ENCODE results near the gene PTPRM. TPM values are rescaled to one million over a fixed set of nuclear protein-coding genes. Genes with fewer than 3 reads are reported as not detected.

PTPRM gene
- total RNA-seq, 1 experiment from 2014 or later = not detected

DNA sequence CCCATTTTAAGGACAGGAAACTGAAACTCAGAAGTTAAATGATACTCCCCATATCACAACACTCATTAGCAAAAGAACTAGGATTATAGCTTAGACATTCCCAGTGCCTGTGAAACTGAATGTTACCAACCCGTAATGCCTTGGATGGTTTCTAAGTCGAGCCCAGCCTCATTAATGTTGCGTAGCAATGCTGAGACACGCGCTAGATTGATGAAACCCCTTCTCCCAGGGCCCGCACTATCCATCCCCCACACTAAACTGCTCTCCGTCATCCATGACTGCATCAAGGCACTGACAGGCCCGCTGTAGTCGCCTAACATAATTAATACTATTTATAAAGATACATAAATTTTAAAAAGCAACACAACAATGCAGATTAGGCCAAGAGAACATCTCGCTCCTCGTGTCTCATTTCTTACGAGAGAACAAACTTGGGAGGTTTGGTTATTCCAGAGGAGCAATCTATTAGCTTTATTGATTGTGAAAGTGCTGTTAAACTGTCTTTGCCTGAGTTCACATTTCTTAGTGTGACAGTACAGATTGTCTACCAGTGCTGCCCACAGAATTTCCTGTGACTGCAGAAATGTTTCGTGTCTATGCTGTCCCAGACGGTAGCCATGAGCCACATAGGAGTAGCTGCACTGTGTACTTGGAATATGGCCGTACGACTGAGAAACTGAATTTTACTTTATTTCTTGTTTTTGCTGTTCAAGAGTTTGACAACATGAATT lies 729.9 kb downstream of the PTPRM start:
- Histone ChIP-seq H3K27ac (ENCODE audit: low read depth, low read length, poor library complexity, severe bottlenecking) (no peak overlapping the region), H3K27me3 (replicated peaks; ENCODE audit: insufficient read depth, low read depth, low read length, poor library complexity) (peaks cover 6% of the 10 kb centered on the region), H3K4me3 (ENCODE audit: low read depth, low read length, poor library complexity, severe bottlenecking) (no peak overlapping the region), H3K9me3 (ENCODE audit: low read depth, low read length, poor library complexity, severe bottlenecking) (no peaks in the 10 kb centered on the region), H3K4me1 (ENCODE audit: insufficient read depth, low read length, poor library complexity, severe bottlenecking) (no peaks in the 10 kb centered on the region), H3K36me3 (ENCODE audit: insufficient read depth, low read length, poor library complexity, severe bottlenecking) (no peaks in the 10 kb centered on the region)
- intact Hi-C loops (cut with micrococcal nuclease; ENCODE audit: unreplicated experiment) = no loop called here
- no peak for DNase-seq (ENCODE audit: low spot score)
- BruUV-seq (replicated peaks) = no TSS peak
- POLR2A ChIA-PET (ENCODE audit: low non-redundant PET) = no interaction called here
- CTCF ChIA-PET = no interaction called here
- TF ChIP-seq, protein P1, sequence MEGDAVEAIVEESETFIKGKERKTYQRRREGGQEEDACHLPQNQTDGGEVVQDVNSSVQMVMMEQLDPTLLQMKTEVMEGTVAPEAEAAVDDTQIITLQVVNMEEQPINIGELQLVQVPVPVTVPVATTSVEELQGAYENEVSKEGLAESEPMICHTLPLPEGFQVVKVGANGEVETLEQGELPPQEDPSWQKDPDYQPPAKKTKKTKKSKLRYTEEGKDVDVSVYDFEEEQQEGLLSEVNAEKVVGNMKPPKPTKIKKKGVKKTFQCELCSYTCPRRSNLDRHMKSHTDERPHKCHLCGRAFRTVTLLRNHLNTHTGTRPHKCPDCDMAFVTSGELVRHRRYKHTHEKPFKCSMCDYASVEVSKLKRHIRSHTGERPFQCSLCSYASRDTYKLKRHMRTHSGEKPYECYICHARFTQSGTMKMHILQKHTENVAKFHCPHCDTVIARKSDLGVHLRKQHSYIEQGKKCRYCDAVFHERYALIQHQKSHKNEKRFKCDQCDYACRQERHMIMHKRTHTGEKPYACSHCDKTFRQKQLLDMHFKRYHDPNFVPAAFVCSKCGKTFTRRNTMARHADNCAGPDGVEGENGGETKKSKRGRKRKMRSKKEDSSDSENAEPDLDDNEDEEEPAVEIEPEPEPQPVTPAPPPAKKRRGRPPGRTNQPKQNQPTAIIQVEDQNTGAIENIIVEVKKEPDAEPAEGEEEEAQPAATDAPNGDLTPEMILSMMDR (conservative IDR thresholded peaks at IDR 0.05; ENCODE audit: low read depth, low read length) = no peak
- TF ChIP-seq EZH2 (IDR thresholded peaks at IDR 0.05; ENCODE audit: borderline replicate concordance, low read depth, low read length, poor library complexity, severe bottlenecking) = no peak

DNA sequence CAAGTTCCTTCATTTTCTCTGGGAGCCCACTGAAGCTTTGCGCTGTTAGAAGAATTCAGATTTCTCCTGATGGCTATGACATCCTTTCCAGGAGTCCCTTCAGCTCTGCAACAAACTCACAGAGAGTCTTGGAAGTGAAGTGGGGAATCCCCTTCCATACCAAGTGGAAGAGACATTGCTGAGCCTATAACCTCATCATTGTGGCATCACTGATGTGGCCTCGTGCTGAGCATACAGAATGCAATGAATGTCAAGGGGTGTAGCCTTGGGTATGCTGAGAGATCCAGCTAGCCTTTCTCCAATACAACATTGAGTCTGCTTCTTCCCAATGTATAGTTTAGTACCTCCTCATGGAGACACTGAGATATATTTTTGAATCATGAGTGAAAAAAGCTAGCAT lies 731.1 kb downstream of the PTPRM start:
- Histone ChIP-seq H3K27me3 (replicated peaks; ENCODE audit: insufficient read depth, low read depth, low read length, poor library complexity) (peaks cover 6% of the 10 kb centered on the region), H3K27ac (ENCODE audit: low read depth, low read length, poor library complexity, severe bottlenecking) (no peak overlapping the region), H3K36me3 (ENCODE audit: insufficient read depth, low read length, poor library complexity, severe bottlenecking) (no peaks in the 10 kb centered on the region), H3K4me1 (ENCODE audit: insufficient read depth, low read length, poor library complexity, severe bottlenecking) (no peaks in the 10 kb centered on the region), H3K9me3 (ENCODE audit: low read depth, low read length, poor library complexity, severe bottlenecking) (no peaks in the 10 kb centered on the region), H3K4me3 (ENCODE audit: low read depth, low read length, poor library complexity, severe bottlenecking) (no peak overlapping the region)
- TF ChIP-seq EZH2 (IDR thresholded peaks at IDR 0.05; ENCODE audit: borderline replicate concordance, low read depth, low read length, poor library complexity, severe bottlenecking) = no peak
- ChIA-PET POLR2A (ENCODE audit: low non-redundant PET) (no interaction called here), CTCF (no interaction called here)
- intact Hi-C loops (cut with micrococcal nuclease; ENCODE audit: unreplicated experiment) = no loop called here
- DNase-seq (ENCODE audit: low spot score) = no peak
- no TSS peak for BruUV-seq (replicated peaks)

DNA sequence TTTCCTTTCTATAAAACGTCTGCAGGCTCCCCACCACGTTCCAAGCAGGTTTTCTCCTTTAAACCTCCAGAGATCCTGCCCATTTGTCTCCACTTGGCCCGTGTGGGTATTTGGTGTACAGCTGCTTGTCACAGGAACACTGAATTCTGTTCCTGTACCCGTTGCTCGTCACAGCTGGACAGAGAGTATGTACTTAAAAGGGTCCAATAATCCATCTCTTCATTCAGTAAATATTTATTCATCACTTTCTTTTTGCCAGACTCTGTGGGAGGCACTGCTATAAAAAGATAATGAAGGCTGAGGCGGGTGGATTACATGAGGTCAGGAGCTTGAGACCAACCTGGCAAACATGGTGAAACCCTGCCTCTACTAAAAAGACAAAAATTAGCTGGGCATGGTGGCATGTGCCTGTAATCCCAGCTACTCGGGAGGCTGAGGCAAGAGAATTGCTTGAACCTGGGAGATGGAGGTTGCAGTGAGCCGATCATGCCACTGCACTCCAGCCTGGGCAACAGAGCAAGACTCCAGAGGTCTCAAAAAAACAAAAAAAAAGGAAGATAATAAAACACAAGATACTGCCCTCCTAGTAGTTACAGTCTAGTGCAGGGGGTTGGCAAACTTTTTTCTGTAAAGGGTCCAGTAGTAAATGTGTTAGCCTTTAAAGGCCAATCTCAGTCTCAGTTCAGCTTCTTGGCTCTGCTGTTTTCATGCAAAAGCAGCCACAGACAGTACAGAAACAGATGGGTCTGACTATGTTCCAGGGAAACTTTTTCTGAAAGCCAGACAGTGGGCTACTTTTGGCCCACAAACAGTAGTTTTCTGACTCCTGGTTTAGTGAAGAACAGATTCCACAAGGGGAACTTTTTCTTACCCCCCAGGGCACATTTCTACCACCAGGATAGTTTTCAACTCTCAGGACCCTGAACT lies 732.2 kb downstream of the PTPRM start:
- TF ChIP-seq EZH2 (IDR thresholded peaks at IDR 0.05; ENCODE audit: borderline replicate concordance, low read depth, low read length, poor library complexity, severe bottlenecking) = no peak
- TF ChIP-seq, protein P1 (conservative IDR thresholded peaks at IDR 0.05; ENCODE audit: low read depth, low read length) = no peak
- intact Hi-C loops (cut with micrococcal nuclease; ENCODE audit: unreplicated experiment) = no loop called here
- Histone ChIP-seq H3K36me3 (ENCODE audit: insufficient read depth, low read length, poor library complexity, severe bottlenecking) (no peaks in the 10 kb centered on the region), H3K9me3 (ENCODE audit: low read depth, low read length, poor library complexity, severe bottlenecking) (no peaks in the 10 kb centered on the region), H3K4me3 (ENCODE audit: low read depth, low read length, poor library complexity, severe bottlenecking) (no peak overlapping the region), H3K27me3 (replicated peaks; ENCODE audit: insufficient read depth, low read depth, low read length, poor library complexity) (peaks cover 6% of the 10 kb centered on the region), H3K27ac (ENCODE audit: low read depth, low read length, poor library complexity, severe bottlenecking) (no peak overlapping the region), H3K4me1 (ENCODE audit: insufficient read depth, low read length, poor library complexity, severe bottlenecking) (no peaks in the 10 kb centered on the region)
- ChIA-PET POLR2A (ENCODE audit: low non-redundant PET) (no interaction called here), CTCF (no interaction called here)
- no TSS peak for BruUV-seq (replicated peaks)
- no peak for DNase-seq (ENCODE audit: low spot score)
